ENCODE measurements around the gene NEUROD2. TPM values are rescaled to one million over a fixed set of nuclear protein-coding genes. Genes with fewer than 3 reads are reported as not detected.

Gene NEUROD2
- total and polyA plus RNA-seq, 10 of the 15 experiments (the other 5 are each of a cell fraction or from before 2014, with no cell fraction given) = not detected

- no peaks in the 10 kb centered on the region for H3K79me2 ChIP-seq (ENCODE audit: control insufficient read depth, insufficient read depth, low read length)
- ChIA-PET SMC1A (ENCODE audit: uncharacterized antibody, unreplicated experiment) (no interaction called here), CTCF (interaction anchor here (0.9 kb wide), 1 partner anchor 24 kb away, joined by 3 read pairs; no protein-coding TSS in a partner anchor), RAD21 (ENCODE audit: unreplicated experiment) (interaction anchor here (1.2 kb wide), 1 partner anchor 12 kb away, joined by 3 read pairs; no protein-coding TSS in a partner anchor), POLR2A (no interaction called here)
- WGBS (ENCODE audit: insufficient coverage, insufficient replicate concordance, low lambda C conversion rate, missing lambda C conversion rate) = 74% methylated on average over 2 of the region's 2 CpGs
- FAIRE-seq (no peak), ATAC-seq (no peak), DNase-seq (ENCODE audit: low read depth, low spot score) (no peak)
- no peaks in the 10 kb centered on the region for H4K20me1 ChIP-seq (ENCODE audit: control insufficient read depth, insufficient read depth)
- H3K4me2 ChIP-seq (ENCODE audit: control insufficient read depth, insufficient read depth) = no peak overlapping the region
- H3K4me1 ChIP-seq (ENCODE audit: control insufficient read depth, insufficient read depth, low read length) = no peaks in the 10 kb centered on the region
- H3K27me3 ChIP-seq (replicated peaks in 1 of 2; ENCODE audit: control insufficient read depth in 2 of 2, insufficient read depth in 2 of 2, low read length in 1 of 2) = 0 out of 4 replicates have a peak, but pooled peaks cover 0 to 2% of the 10 kb centered on the region in 2 experiments
- H2AFZ ChIP-seq (ENCODE audit: control insufficient read depth, low read depth, low read length) = no peak overlapping the region
- no peaks in the 10 kb centered on the region; the same call in 2 of the 3 replicates for H3K9me3 ChIP-seq (replicated peaks; ENCODE audit: control insufficient read depth, insufficient read depth, low read length)
- H3K9ac ChIP-seq (ENCODE audit: control insufficient read depth, insufficient read depth, low read length) = no peak overlapping the region
- H3K27ac ChIP-seq (ENCODE audit: control insufficient read depth, insufficient read depth) = no peak overlapping the region
- no peaks in the 10 kb centered on the region for H3K36me3 ChIP-seq (ENCODE audit: control insufficient read depth in 2 of 2, insufficient read depth in 2 of 2, low read length in 1 of 2)
- TF ChIP-seq PML (IDR thresholded peaks at IDR 0.05; ENCODE audit: low read length) (no peak), JUND (IDR thresholded peaks at IDR 0.05; ENCODE audit: low read depth, low read length) (no peak), POLR2A (IDR thresholded peaks at IDR 0.05; ENCODE audit: low read depth, low read length) (no peak), ESRRA (IDR thresholded peaks at IDR 0.05; ENCODE audit: low read length) (no peak), RCOR1 (conservative IDR thresholded peaks at IDR 0.05; ENCODE audit: low read depth, low read length) (no peak)
- TF ChIP-seq, protein P1, sequence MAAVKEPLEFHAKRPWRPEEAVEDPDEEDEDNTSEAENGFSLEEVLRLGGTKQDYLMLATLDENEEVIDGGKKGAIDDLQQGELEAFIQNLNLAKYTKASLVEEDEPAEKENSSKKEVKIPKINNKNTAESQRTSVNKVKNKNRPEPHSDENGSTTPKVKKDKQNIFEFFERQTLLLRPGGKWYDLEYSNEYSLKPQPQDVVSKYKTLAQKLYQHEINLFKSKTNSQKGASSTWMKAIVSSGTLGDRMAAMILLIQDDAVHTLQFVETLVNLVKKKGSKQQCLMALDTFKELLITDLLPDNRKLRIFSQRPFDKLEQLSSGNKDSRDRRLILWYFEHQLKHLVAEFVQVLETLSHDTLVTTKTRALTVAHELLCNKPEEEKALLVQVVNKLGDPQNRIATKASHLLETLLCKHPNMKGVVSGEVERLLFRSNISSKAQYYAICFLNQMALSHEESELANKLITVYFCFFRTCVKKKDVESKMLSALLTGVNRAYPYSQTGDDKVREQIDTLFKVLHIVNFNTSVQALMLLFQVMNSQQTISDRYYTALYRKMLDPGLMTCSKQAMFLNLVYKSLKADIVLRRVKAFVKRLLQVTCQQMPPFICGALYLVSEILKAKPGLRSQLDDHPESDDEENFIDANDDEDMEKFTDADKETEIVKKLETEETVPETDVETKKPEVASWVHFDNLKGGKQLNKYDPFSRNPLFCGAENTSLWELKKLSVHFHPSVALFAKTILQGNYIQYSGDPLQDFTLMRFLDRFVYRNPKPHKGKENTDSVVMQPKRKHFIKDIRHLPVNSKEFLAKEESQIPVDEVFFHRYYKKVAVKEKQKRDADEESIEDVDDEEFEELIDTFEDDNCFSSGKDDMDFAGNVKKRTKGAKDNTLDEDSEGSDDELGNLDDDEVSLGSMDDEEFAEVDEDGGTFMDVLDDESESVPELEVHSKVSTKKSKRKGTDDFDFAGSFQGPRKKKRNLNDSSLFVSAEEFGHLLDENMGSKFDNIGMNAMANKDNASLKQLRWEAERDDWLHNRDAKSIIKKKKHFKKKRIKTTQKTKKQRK (IDR thresholded peaks at IDR 0.05; ENCODE audit: low read depth, low read length) = no peak
- BruUV-seq (replicated peaks) = no TSS peak
- in situ Hi-C loops (cut with MboI) (no loop called here), intact Hi-C loops (cut with micrococcal nuclease; ENCODE audit: unreplicated experiment) (no loop called here)
- no peak overlapping the region for H3K4me3 ChIP-seq
Observed at GRCh38 chr17:39572121-39572520, 35.6 kb downstream of the NEUROD2 start.

All from GM12878 (cell line).